ENCODE results near the gene TIMM44. TPM values are rescaled to one million over a fixed set of nuclear protein-coding genes. Genes with fewer than 3 reads are reported as not detected.

TIMM44 gene
- total and polyA plus RNA-seq, 2 of the 8 experiments (the other 6 are each of a cell fraction or from before 2014, with no cell fraction given), result 131 to 150 TPM

DNA sequence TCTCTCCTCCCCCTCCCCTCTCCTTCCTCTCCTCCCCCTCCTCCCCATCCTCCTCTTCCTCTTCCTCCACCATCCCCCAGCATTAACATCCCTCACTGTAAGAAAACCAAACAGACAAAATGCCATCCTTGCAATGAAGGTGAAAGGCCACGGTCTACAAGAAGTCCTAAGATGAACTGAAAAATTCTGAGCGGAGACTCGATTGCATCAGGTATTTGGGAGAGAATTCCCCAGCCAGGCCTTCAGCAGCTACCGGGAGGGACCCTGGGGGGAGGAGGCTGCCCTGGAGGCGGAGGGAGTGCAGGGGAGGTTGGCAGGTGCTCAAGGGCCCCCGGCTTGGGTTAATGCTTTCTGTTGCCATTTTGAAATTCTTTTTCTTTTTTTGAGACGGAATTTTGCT lies 10.1 kb upstream of the TIMM44 start (continued):
- TF ChIP-seq CBX5 (IDR thresholded peaks at IDR 0.05; ENCODE audit: low read depth, low read length) (no peak), TAF7 (optimal IDR thresholded peaks at IDR 0.05; ENCODE audit: borderline replicate concordance, low read depth, low read length) (no peak)
- TF ChIP-seq, protein P1, sequence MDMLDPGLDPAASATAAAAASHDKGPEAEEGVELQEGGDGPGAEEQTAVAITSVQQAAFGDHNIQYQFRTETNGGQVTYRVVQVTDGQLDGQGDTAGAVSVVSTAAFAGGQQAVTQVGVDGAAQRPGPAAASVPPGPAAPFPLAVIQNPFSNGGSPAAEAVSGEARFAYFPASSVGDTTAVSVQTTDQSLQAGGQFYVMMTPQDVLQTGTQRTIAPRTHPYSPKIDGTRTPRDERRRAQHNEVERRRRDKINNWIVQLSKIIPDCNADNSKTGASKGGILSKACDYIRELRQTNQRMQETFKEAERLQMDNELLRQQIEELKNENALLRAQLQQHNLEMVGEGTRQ (IDR thresholded peaks at IDR 0.05; ENCODE audit: low read length), result no peak
